ENCODE measurements around the gene PSMB11. TPM values are rescaled to one million over a fixed set of nuclear protein-coding genes. Genes with fewer than 3 reads are reported as not detected.

The PSMB11 gene
- total and polyA plus RNA-seq, 10 of the 15 experiments (the other 5 are each of a cell fraction or from before 2014, with no cell fraction given), result not detected

- TF ChIP-seq SREBF1 (IDR thresholded peaks at IDR 0.05; ENCODE audit: low read length), result no peak
- TF ChIP-seq STAT1 (conservative IDR thresholded peaks at IDR 0.05), result no peak
- TF ChIP-seq BRCA1 (IDR thresholded peaks at IDR 0.05; ENCODE audit: low read depth, low read length), result no peak
- no peak for TF ChIP-seq MXI1 (IDR thresholded peaks at IDR 0.05; ENCODE audit: low read depth, low read length)
- TF ChIP-seq HDAC2 (IDR thresholded peaks at IDR 0.05), result no peak
- TF ChIP-seq SPI1 (IDR thresholded peaks at IDR 0.05; ENCODE audit: borderline replicate concordance, insufficient read depth, low read depth, low read length), result no peak
- no peak for TF ChIP-seq E2F8 (IDR thresholded peaks at IDR 0.05; ENCODE audit: low read depth, partially characterized antibody)
- no peak for TF ChIP-seq MYB (IDR thresholded peaks at IDR 0.05; ENCODE audit: borderline replicate concordance, low read depth, low read length)
- TF ChIP-seq MTA2 (IDR thresholded peaks at IDR 0.05; ENCODE audit: low read depth), result no peak
- TF ChIP-seq E4F1 (IDR thresholded peaks at IDR 0.05; ENCODE audit: borderline replicate concordance, partially characterized antibody), result no peak
- no peak for TF ChIP-seq YBX1 (IDR thresholded peaks at IDR 0.05)
- peak; percentile 91; the same call in 1 of the 2 replicates for TF ChIP-seq RB1 (IDR thresholded peaks at IDR 0.05; ENCODE audit: borderline replicate concordance)
- no peak for TF ChIP-seq CBX3 (IDR thresholded peaks at IDR 0.05; ENCODE audit: borderline replicate concordance, low read depth)
- no peak for TF ChIP-seq ZNF687 (IDR thresholded peaks at IDR 0.05)
- TF ChIP-seq CUX1 (IDR thresholded peaks at IDR 0.05; ENCODE audit: insufficient replicate concordance, low read depth, low read length), result no peak
These were observed 26.9 kb downstream of the PSMB11 start (continued) for GRCh38 chr14:23068789-23069412.
